HG03457 (cell line): ENCODE results near the gene MBD5.

ENCODE experiments used
- ATAC-seq: cut with Tn5 transposase; IDR thresholded peaks from one replicate; pipeline ENCODE4 v1.9.1; 2021; ENCODE audit warnings: moderate number of reproducible peaks; ENCODE audit not compliant: unreplicated experiment

The MBD5 gene

GRCh38 chr2:148108385-148108784 is 87.5 kb downstream of the MBD5 start:
- ATAC-seq: no peak

GRCh38 chr2:148110184-148110583 is 89.3 kb downstream of the MBD5 start:
- ATAC-seq: no peak

GRCh38 chr2:148122788-148123187 is 101.9 kb downstream of the MBD5 start:
- no peak for ATAC-seq

GRCh38 chr2:148124271-148124670 is 103.4 kb downstream of the MBD5 start:
- ATAC-seq: no peak

- ATAC-seq: no peak
Measured at GRCh38 chr2:148130581-148130980, 109.7 kb downstream of the MBD5 start.

- ATAC-seq: no peak
Measured at GRCh38 chr2:148132412-148132811, 111.5 kb downstream of the MBD5 start.

- no peak for ATAC-seq
Measured at GRCh38 chr2:148135705-148136104, 114.8 kb downstream of the MBD5 start.

- no peak for ATAC-seq
Measured at GRCh38 chr2:148136441-148136840, 115.5 kb downstream of the MBD5 start.

GRCh38 chr2:148161909-148162435 is 141.1 kb downstream of the MBD5 start:
- ATAC-seq: no peak

- ATAC-seq: no peak
Measured at GRCh38 chr2:148162871-148163270, 142.0 kb downstream of the MBD5 start.

- ATAC-seq: no peak
Measured at GRCh38 chr2:148165975-148166374, 145.1 kb downstream of the MBD5 start.

- ATAC-seq: no peak
Measured at GRCh38 chr2:148167241-148167766, 146.4 kb downstream of the MBD5 start.

- no peak for ATAC-seq
Measured at GRCh38 chr2:148167855-148168254, 147.0 kb downstream of the MBD5 start.

GRCh38 chr2:148172131-148172753 is 151.4 kb downstream of the MBD5 start:
- no peak for ATAC-seq

- no peak for ATAC-seq
Measured at GRCh38 chr2:148173168-148173567, 152.3 kb downstream of the MBD5 start.

GRCh38 chr2:148177559-148177958 is 156.7 kb downstream of the MBD5 start:
- no peak for ATAC-seq

- ATAC-seq: no peak
Measured at GRCh38 chr2:148179724-148180123, 158.8 kb downstream of the MBD5 start.

GRCh38 chr2:148184976-148185375 is 164.1 kb downstream of the MBD5 start:
- no peak for ATAC-seq

- ATAC-seq: no peak
Measured at GRCh38 chr2:148194882-148195281, 174.0 kb downstream of the MBD5 start.

GRCh38 chr2:148201075-148202004 is 180.4 kb downstream of the MBD5 start:
- no peak for ATAC-seq

GRCh38 chr2:148202237-148202636 is 181.3 kb downstream of the MBD5 start:
- no peak for ATAC-seq

GRCh38 chr2:148207111-148207510 is 186.2 kb downstream of the MBD5 start:
- ATAC-seq: no peak
